Ovary (tissue), 3 donors: Measurements from ENCODE around the gene LRRN4CL.

Source experiments
- POLR2A ChIP-seq: fragments of 450-650 bp; IDR thresholded peaks from one replicate; pipeline ENCODE4 v1.6.1; 2017; ENCODE audit warnings: antibody characterized with exemption, mild to moderate bottlenecking, moderate library complexity
- TF ChIP-seq, protein P1 (sequence below), 3 donors: fragments of 450-650 bp in 2 of 3; fragments of 200-600 bp in 1 of 3; IDR thresholded peaks; one replicate each; pipeline versions ENCODE4 v1.5.1 to v1.8.0; 2016 to 2022; ENCODE audit warnings: antibody characterized with exemption in 3 of 3, mild to moderate bottlenecking in 1 of 3
- donor health status: DM: no; HTN: no; CAD: no.

DNA sequence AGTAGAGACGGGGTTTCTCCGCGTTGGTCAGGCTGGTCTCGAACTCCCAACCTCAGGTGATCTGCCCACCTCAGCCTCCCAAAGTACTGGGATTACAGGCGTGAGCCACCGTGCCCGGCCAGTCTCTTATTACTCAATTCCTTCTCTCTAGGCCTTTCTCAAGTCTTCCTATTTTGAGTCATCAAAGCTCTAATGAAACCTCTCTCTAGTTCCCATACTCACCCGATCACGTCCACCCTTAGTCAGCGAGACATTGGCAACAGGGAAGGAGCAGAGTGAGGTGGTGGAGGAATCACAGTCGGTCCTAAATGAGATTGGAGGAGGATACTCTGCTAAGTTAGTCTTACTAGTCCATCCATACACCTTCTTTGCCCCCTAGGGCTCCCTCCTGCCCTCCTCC is 12.9 kb upstream of the LRRN4CL start:
- TF ChIP-seq POLR2A, result no peak
- TF ChIP-seq, protein P1, sequence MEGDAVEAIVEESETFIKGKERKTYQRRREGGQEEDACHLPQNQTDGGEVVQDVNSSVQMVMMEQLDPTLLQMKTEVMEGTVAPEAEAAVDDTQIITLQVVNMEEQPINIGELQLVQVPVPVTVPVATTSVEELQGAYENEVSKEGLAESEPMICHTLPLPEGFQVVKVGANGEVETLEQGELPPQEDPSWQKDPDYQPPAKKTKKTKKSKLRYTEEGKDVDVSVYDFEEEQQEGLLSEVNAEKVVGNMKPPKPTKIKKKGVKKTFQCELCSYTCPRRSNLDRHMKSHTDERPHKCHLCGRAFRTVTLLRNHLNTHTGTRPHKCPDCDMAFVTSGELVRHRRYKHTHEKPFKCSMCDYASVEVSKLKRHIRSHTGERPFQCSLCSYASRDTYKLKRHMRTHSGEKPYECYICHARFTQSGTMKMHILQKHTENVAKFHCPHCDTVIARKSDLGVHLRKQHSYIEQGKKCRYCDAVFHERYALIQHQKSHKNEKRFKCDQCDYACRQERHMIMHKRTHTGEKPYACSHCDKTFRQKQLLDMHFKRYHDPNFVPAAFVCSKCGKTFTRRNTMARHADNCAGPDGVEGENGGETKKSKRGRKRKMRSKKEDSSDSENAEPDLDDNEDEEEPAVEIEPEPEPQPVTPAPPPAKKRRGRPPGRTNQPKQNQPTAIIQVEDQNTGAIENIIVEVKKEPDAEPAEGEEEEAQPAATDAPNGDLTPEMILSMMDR (IDR thresholded peaks at IDR 0.05), result no peak
